22Rv1 (cell line): Measurements from ENCODE around the gene CPA3.

Source experiments
- ZFX ChIP-seq: fragments of 450-650 bp; IDR thresholded peaks from 2 replicates; pipeline ENCODE4 v1.6.1; 2017; ENCODE audit warnings: antibody characterized with exemption, borderline replicate concordance
- TF ChIP-seq, protein P1 (sequence below): fragments of 450-650 bp; IDR thresholded peaks from 2 replicates; pipeline ENCODE4 v1.5.1; 2017; ENCODE audit warnings: mild to moderate bottlenecking

GRCh38 chr3:148930752-148931151 lies 65.7 kb downstream of the CPA3 start:
- TF ChIP-seq, protein P1, sequence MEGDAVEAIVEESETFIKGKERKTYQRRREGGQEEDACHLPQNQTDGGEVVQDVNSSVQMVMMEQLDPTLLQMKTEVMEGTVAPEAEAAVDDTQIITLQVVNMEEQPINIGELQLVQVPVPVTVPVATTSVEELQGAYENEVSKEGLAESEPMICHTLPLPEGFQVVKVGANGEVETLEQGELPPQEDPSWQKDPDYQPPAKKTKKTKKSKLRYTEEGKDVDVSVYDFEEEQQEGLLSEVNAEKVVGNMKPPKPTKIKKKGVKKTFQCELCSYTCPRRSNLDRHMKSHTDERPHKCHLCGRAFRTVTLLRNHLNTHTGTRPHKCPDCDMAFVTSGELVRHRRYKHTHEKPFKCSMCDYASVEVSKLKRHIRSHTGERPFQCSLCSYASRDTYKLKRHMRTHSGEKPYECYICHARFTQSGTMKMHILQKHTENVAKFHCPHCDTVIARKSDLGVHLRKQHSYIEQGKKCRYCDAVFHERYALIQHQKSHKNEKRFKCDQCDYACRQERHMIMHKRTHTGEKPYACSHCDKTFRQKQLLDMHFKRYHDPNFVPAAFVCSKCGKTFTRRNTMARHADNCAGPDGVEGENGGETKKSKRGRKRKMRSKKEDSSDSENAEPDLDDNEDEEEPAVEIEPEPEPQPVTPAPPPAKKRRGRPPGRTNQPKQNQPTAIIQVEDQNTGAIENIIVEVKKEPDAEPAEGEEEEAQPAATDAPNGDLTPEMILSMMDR, result no peak
- no peak for TF ChIP-seq ZFX
